ENCODE results near the gene ARVCF. TPM values are rescaled to one million over a fixed set of nuclear protein-coding genes. Genes with fewer than 3 reads are reported as not detected.

The ARVCF gene
- total RNA-seq, 1 experiment from 2014 or later = 8.2 TPM

DNA sequence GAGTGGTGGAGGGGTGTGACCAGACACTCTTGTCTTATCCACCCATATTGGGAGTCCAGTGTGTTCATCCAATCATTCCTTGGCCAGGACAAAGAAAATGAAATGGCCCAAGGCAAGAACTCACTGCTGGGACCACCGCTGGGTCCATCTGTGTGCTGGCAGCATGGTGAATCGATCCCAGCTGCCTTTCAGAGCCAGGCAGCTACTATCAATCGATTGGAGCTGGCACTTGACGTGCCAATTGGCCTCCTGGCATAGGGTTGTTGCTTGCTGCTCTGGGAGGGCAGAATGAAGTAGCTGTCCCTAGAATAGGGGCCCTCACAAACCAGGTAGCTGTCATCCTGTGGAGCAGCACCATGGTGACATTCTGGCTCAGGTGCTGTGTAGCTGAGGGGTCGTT is 1.4 kb upstream of the ARVCF start:
- Histone ChIP-seq H3K36me3 (ENCODE audit: control insufficient read depth, insufficient read depth, low read length) (no peaks in the 10 kb centered on the region; the same call in 1 of the 2 replicates), H3K9me3 (ENCODE audit: control insufficient read depth, insufficient read depth, low read depth, low read length) (no peaks in the 10 kb centered on the region), H3K27ac (ENCODE audit: low read length) (no peak overlapping the region), H3K4me1 (ENCODE audit: control insufficient read depth, insufficient read depth, low read length) (peaks cover 3% of the 10 kb centered on the region; the same call in 1 of the 2 replicates), H3K4me3 (ENCODE audit: low read depth in 2 of 2, low read length in 2 of 2) (no peak overlapping the region), H3K27me3 (ENCODE audit: control insufficient read depth, insufficient read depth, low read length) (no peaks in the 10 kb centered on the region)
- DNase-seq (ENCODE audit: low read depth, low spot score) (no peak), ATAC-seq (no peak)
- CTCF ChIA-PET = no interaction called here
- intact Hi-C loops (cut with micrococcal nuclease; ENCODE audit: unreplicated experiment) = no loop called here
- POLR2A ChIA-PET = no interaction called here
- TF ChIP-seq POLR2AphosphoS5 (IDR thresholded peaks at IDR 0.05; ENCODE audit: low read depth, low read length) = no peak
- no peak for TF ChIP-seq TCF7L2 (IDR thresholded peaks at IDR 0.05; ENCODE audit: low read depth, low read length)
- TF ChIP-seq SIN3A (IDR thresholded peaks at IDR 0.05; ENCODE audit: borderline replicate concordance, insufficient read depth, low read depth, low read length) = no peak
- no TSS peak for BruUV-seq (replicated peaks)
- in situ Hi-C loops (cut with HindIII; ENCODE audit: low pct_unique_long_range_greater_than_20kb, low sequenced_read_pairs) = no loop called here

DNA sequence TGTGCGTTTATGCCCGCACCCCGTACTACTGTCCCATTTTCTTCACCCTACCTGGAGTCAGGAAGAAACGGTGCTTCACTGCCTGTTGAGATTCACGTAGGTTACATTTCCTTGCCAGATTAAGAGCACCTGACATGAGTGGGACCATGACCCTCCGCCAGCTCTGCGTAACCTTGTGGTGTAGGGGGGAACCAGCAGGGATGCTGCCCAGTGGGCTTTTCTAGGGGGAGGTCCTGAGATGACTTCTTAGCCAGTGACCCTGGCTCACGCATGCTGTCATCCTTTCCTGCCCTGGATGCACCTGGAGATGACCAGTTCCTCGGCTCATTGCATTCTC is 967 bp upstream of the ARVCF start:
- POLR2A ChIA-PET = no interaction called here
- intact Hi-C loops (cut with micrococcal nuclease; ENCODE audit: unreplicated experiment) = no loop called here

DNA sequence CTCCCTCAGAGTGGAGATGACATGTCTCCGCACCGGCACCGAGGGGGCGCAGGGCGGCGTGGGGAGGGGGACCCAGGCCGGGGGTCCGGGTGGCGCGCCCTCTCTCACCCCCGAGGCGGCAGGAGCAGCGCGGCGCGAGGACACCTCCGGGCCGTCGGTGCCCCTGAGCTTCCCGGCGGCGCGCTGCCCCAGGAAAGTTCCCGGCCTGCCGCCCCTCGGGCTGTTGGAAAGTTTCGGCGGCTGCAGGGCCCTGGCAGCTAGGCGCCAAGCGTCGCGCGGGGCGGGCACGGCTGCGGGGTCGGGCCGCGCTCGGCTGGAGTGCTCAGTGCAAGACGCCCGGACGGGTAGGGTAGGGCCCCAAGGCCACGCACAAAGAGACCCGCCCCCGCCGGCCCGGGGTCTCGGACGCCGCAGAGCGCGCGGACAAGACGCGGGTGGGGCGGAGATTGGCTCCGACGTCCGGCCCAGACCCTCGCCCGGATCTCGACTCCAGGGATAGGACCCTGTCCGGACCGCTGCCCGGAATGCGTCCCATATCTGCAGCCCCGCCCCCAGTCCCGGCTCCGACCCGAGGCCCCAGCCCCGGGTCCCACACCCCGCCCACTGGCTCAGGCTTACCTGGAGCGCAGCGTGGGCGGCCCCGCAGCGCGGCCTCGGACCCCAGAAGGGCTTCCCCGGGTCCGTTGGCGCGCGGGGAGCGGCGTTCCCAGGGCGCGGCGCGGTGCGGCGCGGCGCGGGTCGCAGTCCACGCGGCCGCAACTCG is 471 bp downstream of the ARVCF start:
- Histone ChIP-seq H3K4me3 (ENCODE audit: low read depth in 2 of 2, low read length in 2 of 2) (peak overlapping the region; percentile 58 to 64), H3K4me1 (ENCODE audit: control insufficient read depth, insufficient read depth, low read length) (no peaks in the 10 kb centered on the region), H3K27ac (ENCODE audit: low read length) (no peak overlapping the region), H3K9me3 (ENCODE audit: control insufficient read depth, insufficient read depth, low read depth, low read length) (no peaks in the 10 kb centered on the region), H3K36me3 (ENCODE audit: control insufficient read depth, insufficient read depth, low read length) (no peaks in the 10 kb centered on the region; the same call in 1 of the 2 replicates), H3K27me3 (ENCODE audit: control insufficient read depth, insufficient read depth, low read length) (no peaks in the 10 kb centered on the region)
- TF ChIP-seq, protein P1, sequence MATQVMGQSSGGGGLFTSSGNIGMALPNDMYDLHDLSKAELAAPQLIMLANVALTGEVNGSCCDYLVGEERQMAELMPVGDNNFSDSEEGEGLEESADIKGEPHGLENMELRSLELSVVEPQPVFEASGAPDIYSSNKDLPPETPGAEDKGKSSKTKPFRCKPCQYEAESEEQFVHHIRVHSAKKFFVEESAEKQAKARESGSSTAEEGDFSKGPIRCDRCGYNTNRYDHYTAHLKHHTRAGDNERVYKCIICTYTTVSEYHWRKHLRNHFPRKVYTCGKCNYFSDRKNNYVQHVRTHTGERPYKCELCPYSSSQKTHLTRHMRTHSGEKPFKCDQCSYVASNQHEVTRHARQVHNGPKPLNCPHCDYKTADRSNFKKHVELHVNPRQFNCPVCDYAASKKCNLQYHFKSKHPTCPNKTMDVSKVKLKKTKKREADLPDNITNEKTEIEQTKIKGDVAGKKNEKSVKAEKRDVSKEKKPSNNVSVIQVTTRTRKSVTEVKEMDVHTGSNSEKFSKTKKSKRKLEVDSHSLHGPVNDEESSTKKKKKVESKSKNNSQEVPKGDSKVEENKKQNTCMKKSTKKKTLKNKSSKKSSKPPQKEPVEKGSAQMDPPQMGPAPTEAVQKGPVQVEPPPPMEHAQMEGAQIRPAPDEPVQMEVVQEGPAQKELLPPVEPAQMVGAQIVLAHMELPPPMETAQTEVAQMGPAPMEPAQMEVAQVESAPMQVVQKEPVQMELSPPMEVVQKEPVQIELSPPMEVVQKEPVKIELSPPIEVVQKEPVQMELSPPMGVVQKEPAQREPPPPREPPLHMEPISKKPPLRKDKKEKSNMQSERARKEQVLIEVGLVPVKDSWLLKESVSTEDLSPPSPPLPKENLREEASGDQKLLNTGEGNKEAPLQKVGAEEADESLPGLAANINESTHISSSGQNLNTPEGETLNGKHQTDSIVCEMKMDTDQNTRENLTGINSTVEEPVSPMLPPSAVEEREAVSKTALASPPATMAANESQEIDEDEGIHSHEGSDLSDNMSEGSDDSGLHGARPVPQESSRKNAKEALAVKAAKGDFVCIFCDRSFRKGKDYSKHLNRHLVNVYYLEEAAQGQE (IDR thresholded peaks at IDR 0.05; ENCODE audit: insufficient read depth in 1 of 2, low read depth in 2 of 2, low read length in 1 of 2) = no peak
- TF ChIP-seq, protein P2, sequence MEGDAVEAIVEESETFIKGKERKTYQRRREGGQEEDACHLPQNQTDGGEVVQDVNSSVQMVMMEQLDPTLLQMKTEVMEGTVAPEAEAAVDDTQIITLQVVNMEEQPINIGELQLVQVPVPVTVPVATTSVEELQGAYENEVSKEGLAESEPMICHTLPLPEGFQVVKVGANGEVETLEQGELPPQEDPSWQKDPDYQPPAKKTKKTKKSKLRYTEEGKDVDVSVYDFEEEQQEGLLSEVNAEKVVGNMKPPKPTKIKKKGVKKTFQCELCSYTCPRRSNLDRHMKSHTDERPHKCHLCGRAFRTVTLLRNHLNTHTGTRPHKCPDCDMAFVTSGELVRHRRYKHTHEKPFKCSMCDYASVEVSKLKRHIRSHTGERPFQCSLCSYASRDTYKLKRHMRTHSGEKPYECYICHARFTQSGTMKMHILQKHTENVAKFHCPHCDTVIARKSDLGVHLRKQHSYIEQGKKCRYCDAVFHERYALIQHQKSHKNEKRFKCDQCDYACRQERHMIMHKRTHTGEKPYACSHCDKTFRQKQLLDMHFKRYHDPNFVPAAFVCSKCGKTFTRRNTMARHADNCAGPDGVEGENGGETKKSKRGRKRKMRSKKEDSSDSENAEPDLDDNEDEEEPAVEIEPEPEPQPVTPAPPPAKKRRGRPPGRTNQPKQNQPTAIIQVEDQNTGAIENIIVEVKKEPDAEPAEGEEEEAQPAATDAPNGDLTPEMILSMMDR (IDR thresholded peaks at IDR 0.05) = no peak
- no peak for TF ChIP-seq TCF7L2 (IDR thresholded peaks at IDR 0.05; ENCODE audit: low read depth, low read length)
- no peak; the same call in 1 of the 2 replicates for TF ChIP-seq SIN3A (IDR thresholded peaks at IDR 0.05; ENCODE audit: borderline replicate concordance, insufficient read depth, low read depth, low read length)
- no peak for TF ChIP-seq POLR2AphosphoS5 (IDR thresholded peaks at IDR 0.05; ENCODE audit: low read depth, low read length)
- in situ Hi-C loops (cut with HindIII; ENCODE audit: low pct_unique_long_range_greater_than_20kb, low sequenced_read_pairs) = no loop called here
- POLR2A ChIA-PET = no interaction called here
- CTCF ChIA-PET = no interaction called here
- ATAC-seq = peak; percentile 39
- DNase-seq (ENCODE audit: low read depth, low spot score) = no peak
- BruUV-seq (replicated peaks) = no TSS peak
- intact Hi-C loops (cut with micrococcal nuclease; ENCODE audit: unreplicated experiment) = no loop called here

More for the DNA sequence above, 967 bp upstream of the ARVCF start:
- in situ Hi-C loops (cut with HindIII; ENCODE audit: low pct_unique_long_range_greater_than_20kb, low sequenced_read_pairs) = no loop called here
- Histone ChIP-seq H3K36me3 (ENCODE audit: control insufficient read depth, insufficient read depth, low read length) (no peaks in the 10 kb centered on the region; the same call in 1 of the 2 replicates), H3K9me3 (ENCODE audit: control insufficient read depth, insufficient read depth, low read depth, low read length) (no peaks in the 10 kb centered on the region), H3K4me3 (ENCODE audit: low read depth in 2 of 2, low read length in 2 of 2) (no peak overlapping the region), H3K27ac (ENCODE audit: low read length) (no peak overlapping the region), H3K4me1 (ENCODE audit: control insufficient read depth, insufficient read depth, low read length) (peaks cover 3% of the 10 kb centered on the region; the same call in 1 of the 2 replicates), H3K27me3 (ENCODE audit: control insufficient read depth, insufficient read depth, low read length) (no peaks in the 10 kb centered on the region)
- TF ChIP-seq SIN3A (IDR thresholded peaks at IDR 0.05; ENCODE audit: borderline replicate concordance, insufficient read depth, low read depth, low read length) (no peak), POLR2AphosphoS5 (IDR thresholded peaks at IDR 0.05; ENCODE audit: low read depth, low read length) (no peak)
- TF ChIP-seq, protein P2 (IDR thresholded peaks at IDR 0.05) = no peak
- CTCF ChIA-PET = no interaction called here
- no TSS peak for BruUV-seq (replicated peaks)
- ATAC-seq = no peak
- DNase-seq (ENCODE audit: low read depth, low spot score) = no peak

Data from Panc1 (cell line).